ENCODE results near the gene ACSS3.

ACSS3 gene

DNA sequence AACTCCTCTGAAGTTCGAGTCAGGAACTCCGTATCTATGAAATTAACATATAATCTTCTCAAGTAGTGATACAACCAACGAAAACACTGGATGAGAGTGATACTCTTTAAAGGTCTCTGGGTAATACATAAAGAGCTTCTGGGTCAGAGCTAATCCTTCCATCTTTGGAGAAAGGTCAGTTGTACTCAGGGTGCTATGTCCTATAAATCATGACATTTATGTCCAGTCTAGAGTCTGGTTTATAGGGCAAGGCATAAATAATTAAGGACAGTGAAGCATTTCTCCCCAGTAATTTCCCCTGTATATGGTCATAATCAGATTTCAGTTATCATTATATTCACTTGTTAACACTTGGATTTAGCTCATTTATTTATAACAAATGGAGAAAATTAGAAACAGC lies 90.6 kb downstream of the ACSS3 start:
- Histone ChIP-seq H3K4me1 (ENCODE audit: low read depth, poor library complexity, severe bottlenecking) (no peaks in the 10 kb centered on the region), H3K9ac (no peak overlapping the region), H3K79me2 (ENCODE audit: insufficient read depth, low read depth) (no peaks in the 10 kb centered on the region), H3K4me3 (IDR thresholded peaks at IDR 0.05; ENCODE audit: insufficient read depth, low read depth, low read length) (no peak overlapping the region), H3K27me3 (ENCODE audit: insufficient read depth, low read depth) (no peaks in the 10 kb centered on the region), H3K4me2 (no peak overlapping the region), H3K27ac (no peak overlapping the region), H3K36me3 (ENCODE audit: insufficient read depth) (no peaks in the 10 kb centered on the region), H2AFZ (ENCODE audit: low read depth) (no peak overlapping the region), H4K20me1 (ENCODE audit: insufficient read depth) (no peaks in the 10 kb centered on the region)
- TF ChIP-seq, protein P1, sequence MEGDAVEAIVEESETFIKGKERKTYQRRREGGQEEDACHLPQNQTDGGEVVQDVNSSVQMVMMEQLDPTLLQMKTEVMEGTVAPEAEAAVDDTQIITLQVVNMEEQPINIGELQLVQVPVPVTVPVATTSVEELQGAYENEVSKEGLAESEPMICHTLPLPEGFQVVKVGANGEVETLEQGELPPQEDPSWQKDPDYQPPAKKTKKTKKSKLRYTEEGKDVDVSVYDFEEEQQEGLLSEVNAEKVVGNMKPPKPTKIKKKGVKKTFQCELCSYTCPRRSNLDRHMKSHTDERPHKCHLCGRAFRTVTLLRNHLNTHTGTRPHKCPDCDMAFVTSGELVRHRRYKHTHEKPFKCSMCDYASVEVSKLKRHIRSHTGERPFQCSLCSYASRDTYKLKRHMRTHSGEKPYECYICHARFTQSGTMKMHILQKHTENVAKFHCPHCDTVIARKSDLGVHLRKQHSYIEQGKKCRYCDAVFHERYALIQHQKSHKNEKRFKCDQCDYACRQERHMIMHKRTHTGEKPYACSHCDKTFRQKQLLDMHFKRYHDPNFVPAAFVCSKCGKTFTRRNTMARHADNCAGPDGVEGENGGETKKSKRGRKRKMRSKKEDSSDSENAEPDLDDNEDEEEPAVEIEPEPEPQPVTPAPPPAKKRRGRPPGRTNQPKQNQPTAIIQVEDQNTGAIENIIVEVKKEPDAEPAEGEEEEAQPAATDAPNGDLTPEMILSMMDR (conservative IDR thresholded peaks at IDR 0.05; ENCODE audit: low read depth, low read length): no peak

DNA sequence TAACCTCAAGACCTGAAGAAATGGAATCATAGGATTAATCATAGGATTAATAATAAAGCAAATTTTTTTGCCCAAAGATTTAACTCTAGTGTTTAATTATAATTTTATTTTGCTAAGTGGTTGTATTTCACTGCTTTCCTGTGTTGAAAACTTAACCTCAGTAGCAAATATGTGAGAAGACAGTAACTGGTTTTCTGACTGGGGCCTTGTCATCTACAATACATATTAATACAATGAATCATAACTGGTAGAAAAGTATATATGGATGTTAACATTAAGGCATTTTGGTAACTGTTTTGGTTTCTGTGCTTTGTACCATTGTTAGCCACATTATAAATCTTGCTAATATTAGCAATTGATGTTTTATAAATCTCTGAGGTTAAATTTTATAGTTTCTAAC lies 92.2 kb downstream of the ACSS3 start:
- no peak overlapping the region for H3K9ac ChIP-seq
- no peaks in the 10 kb centered on the region for H3K36me3 ChIP-seq (ENCODE audit: insufficient read depth)
- H3K4me3 ChIP-seq (IDR thresholded peaks at IDR 0.05; ENCODE audit: insufficient read depth, low read depth, low read length): no peak overlapping the region
- H3K4me2 ChIP-seq: no peak overlapping the region
- H2AFZ ChIP-seq (ENCODE audit: low read depth): no peak overlapping the region
- H3K4me1 ChIP-seq (ENCODE audit: low read depth, poor library complexity, severe bottlenecking): no peaks in the 10 kb centered on the region
- H4K20me1 ChIP-seq (ENCODE audit: insufficient read depth): no peaks in the 10 kb centered on the region
- no peak overlapping the region for H3K27ac ChIP-seq
- TF ChIP-seq, protein P1 (conservative IDR thresholded peaks at IDR 0.05; ENCODE audit: low read depth, low read length): no peak
- H3K27me3 ChIP-seq (ENCODE audit: insufficient read depth, low read depth): no peaks in the 10 kb centered on the region
- H3K79me2 ChIP-seq (ENCODE audit: insufficient read depth, low read depth): no peaks in the 10 kb centered on the region

DNA sequence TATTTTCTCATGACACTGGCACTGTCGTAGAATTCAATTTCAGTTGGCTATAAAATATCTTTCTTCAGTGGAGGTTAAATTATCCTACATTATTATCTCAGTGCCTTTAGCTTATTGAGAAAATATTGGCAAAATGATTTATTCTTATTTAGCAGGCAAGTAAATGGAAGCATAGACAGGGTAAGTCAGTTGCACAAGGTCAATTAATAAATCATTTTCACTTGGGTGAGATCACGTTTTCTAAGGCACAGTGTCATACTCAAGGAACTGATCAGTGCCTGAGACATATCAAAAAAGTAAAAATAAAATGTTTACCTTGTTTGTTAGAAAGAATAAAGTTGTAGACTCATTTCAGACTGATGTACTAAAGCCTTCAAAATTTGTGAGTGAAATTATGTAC lies 95.0 kb downstream of the ACSS3 start:
- no peaks in the 10 kb centered on the region for H3K27me3 ChIP-seq (ENCODE audit: insufficient read depth, low read depth)
- TF ChIP-seq, protein P1 (conservative IDR thresholded peaks at IDR 0.05; ENCODE audit: low read depth, low read length): no peak
- H3K36me3 ChIP-seq (ENCODE audit: insufficient read depth): no peaks in the 10 kb centered on the region
- H3K4me1 ChIP-seq (ENCODE audit: low read depth, poor library complexity, severe bottlenecking): no peaks in the 10 kb centered on the region
- H2AFZ ChIP-seq (ENCODE audit: low read depth): no peak overlapping the region
- H3K4me3 ChIP-seq (IDR thresholded peaks at IDR 0.05; ENCODE audit: insufficient read depth, low read depth, low read length): no peak overlapping the region
- H3K4me2 ChIP-seq: no peak overlapping the region
- no peak overlapping the region for H3K9ac ChIP-seq
- H3K27ac ChIP-seq: no peak overlapping the region
- no peaks in the 10 kb centered on the region for H3K79me2 ChIP-seq (ENCODE audit: insufficient read depth, low read depth)
- H4K20me1 ChIP-seq (ENCODE audit: insufficient read depth): no peaks in the 10 kb centered on the region

DNA sequence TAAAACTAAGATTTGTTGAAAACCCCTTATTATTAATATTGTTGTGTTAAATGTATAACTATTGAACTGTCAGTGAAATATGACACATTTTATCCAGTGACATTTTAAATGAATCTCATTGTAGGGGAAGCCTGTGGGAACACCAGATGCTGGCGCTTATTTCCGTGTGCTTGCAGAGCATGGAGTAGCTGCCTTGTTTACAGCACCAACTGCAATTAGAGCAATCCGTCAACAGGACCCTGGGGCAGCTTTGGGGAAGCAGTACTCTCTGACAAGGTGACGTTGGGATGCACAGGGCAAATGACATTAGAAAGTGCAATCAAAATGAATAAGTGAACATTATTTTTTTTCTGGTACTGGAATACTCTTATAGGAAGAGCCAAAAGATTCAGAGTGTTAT lies 96.8 kb downstream of the ACSS3 start:
- no peak overlapping the region for H3K4me3 ChIP-seq (IDR thresholded peaks at IDR 0.05; ENCODE audit: insufficient read depth, low read depth, low read length)
- TF ChIP-seq, protein P1 (conservative IDR thresholded peaks at IDR 0.05; ENCODE audit: low read depth, low read length): no peak
- H3K27ac ChIP-seq: no peak overlapping the region
- no peaks in the 10 kb centered on the region for H3K79me2 ChIP-seq (ENCODE audit: insufficient read depth, low read depth)
- no peak overlapping the region for H3K4me2 ChIP-seq
- no peak overlapping the region for H3K9ac ChIP-seq
- H2AFZ ChIP-seq (ENCODE audit: low read depth): no peak overlapping the region
- no peaks in the 10 kb centered on the region for H3K4me1 ChIP-seq (ENCODE audit: low read depth, poor library complexity, severe bottlenecking)
- no peaks in the 10 kb centered on the region for H3K36me3 ChIP-seq (ENCODE audit: insufficient read depth)
- no peaks in the 10 kb centered on the region for H3K27me3 ChIP-seq (ENCODE audit: insufficient read depth, low read depth)
- no peaks in the 10 kb centered on the region for H4K20me1 ChIP-seq (ENCODE audit: insufficient read depth)

DNA sequence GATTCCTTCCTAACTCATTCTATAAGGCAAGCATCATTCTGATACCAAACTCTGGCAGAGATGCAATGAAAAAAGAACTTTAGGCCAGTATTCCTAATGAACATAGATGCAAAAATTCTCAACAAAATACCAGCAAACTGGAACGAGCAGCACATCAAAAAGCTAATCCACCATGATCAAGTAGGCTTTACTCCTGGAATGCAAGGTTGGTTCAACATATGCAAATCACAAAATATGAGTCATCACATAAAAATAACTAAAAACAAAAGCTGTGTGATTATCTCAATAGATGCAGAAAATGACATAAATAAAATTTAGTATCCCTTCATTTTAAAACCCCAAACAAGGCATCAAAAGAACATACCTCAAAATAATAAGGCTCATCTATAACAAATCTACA lies 98.9 kb downstream of the ACSS3 start:
- Histone ChIP-seq H2AFZ (ENCODE audit: low read depth) (no peak overlapping the region), H3K36me3 (ENCODE audit: insufficient read depth) (no peaks in the 10 kb centered on the region), H3K27me3 (ENCODE audit: insufficient read depth, low read depth) (no peaks in the 10 kb centered on the region), H3K4me2 (no peak overlapping the region), H3K79me2 (ENCODE audit: insufficient read depth, low read depth) (no peaks in the 10 kb centered on the region), H3K4me1 (ENCODE audit: low read depth, poor library complexity, severe bottlenecking) (no peaks in the 10 kb centered on the region), H3K4me3 (IDR thresholded peaks at IDR 0.05; ENCODE audit: insufficient read depth, low read depth, low read length) (no peak overlapping the region), H3K27ac (no peak overlapping the region), H4K20me1 (ENCODE audit: insufficient read depth) (no peaks in the 10 kb centered on the region), H3K9ac (no peak overlapping the region)
- TF ChIP-seq, protein P1 (conservative IDR thresholded peaks at IDR 0.05; ENCODE audit: low read depth, low read length): no peak
